ENCODE results near the gene RGS21. TPM values are rescaled to one million over a fixed set of nuclear protein-coding genes. Genes with fewer than 3 reads are reported as not detected.

Gene RGS21
- total and polyA plus RNA-seq, 10 of the 15 experiments (the other 5 are each of a cell fraction or from before 2014, with no cell fraction given): not detected

DNA sequence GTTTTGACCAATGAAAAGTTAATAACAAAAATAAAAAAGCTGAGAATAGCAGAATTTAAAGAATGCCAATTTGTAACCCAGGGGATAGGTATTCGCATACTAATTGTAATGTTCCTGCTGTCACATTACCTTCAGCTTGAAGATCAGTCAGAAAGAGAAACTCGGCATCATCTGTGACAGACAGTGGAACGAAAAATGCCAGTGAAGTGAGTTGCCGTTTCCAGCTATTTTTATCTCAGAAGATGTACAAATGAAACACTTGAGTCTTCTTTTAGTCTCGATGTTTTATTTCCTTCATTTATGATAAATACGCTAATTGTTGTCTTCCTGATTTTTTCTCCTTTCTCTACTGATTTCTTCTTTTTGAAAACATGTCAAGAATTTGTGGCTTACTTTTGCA lies 26.1 kb downstream of the RGS21 start:
- Histone ChIP-seq H2AFZ (ENCODE audit: control insufficient read depth, low read depth, low read length) (no peak overlapping the region), H3K4me3 (no peak overlapping the region), H3K36me3 (ENCODE audit: control insufficient read depth in 2 of 2, insufficient read depth in 2 of 2, low read length in 1 of 2) (no peaks in the 10 kb centered on the region), H3K4me2 (ENCODE audit: control insufficient read depth, insufficient read depth) (no peak overlapping the region), H3K9ac (ENCODE audit: control insufficient read depth, insufficient read depth, low read length) (no peak overlapping the region), H3K4me1 (ENCODE audit: control insufficient read depth, insufficient read depth, low read length) (no peaks in the 10 kb centered on the region), H3K79me2 (ENCODE audit: control insufficient read depth, insufficient read depth, low read length) (no peaks in the 10 kb centered on the region), H4K20me1 (ENCODE audit: control insufficient read depth, insufficient read depth) (no peaks in the 10 kb centered on the region), H3K27me3 (replicated peaks in 1 of 2; ENCODE audit: control insufficient read depth in 2 of 2, insufficient read depth in 2 of 2, low read length in 1 of 2) (no peaks in the 10 kb centered on the region), H3K27ac (ENCODE audit: control insufficient read depth, insufficient read depth) (no peak overlapping the region), H3K9me3 (replicated peaks; ENCODE audit: control insufficient read depth, insufficient read depth, low read length) (no peaks in the 10 kb centered on the region)
- 24% methylated on average over 6 of the region's 6 CpGs for WGBS (ENCODE audit: insufficient coverage, insufficient replicate concordance, low lambda C conversion rate, missing lambda C conversion rate)
- intact Hi-C loops (cut with micrococcal nuclease; ENCODE audit: unreplicated experiment) (no loop called here), in situ Hi-C loops (cut with MboI) (no loop called here)
- FAIRE-seq (no peak), DNase-seq (ENCODE audit: low read depth, low spot score) (no peak), ATAC-seq (no peak)
- RAD21 ChIA-PET (ENCODE audit: unreplicated experiment): no interaction called here
- POLR2A ChIA-PET: no interaction called here
- CTCF ChIA-PET: no interaction called here
- SMC1A ChIA-PET (ENCODE audit: uncharacterized antibody, unreplicated experiment): no interaction called here
- TF ChIP-seq KAT2A (conservative IDR thresholded peaks at IDR 0.05; ENCODE audit: control insufficient read depth, low read depth, low read length) (no peak), JUND (IDR thresholded peaks at IDR 0.05; ENCODE audit: low read depth, low read length) (no peak), PAX5 (IDR thresholded peaks at IDR 0.05; ENCODE audit: borderline replicate concordance, low read depth, low read length) (no peak), MEF2A (IDR thresholded peaks at IDR 0.05; ENCODE audit: insufficient read depth, low read depth, low read length) (no peak), IKZF2 (IDR thresholded peaks at IDR 0.05) (no peak), MYC (IDR thresholded peaks at IDR 0.05; ENCODE audit: insufficient read depth, insufficient read length, insufficient replicate concordance, low read length, severe bottlenecking) (no peak), CHD2 (IDR thresholded peaks at IDR 0.05; ENCODE audit: borderline replicate concordance, low read depth, low read length) (no peak), LARP7 (IDR thresholded peaks at IDR 0.05) (no peak), TCF7 (IDR thresholded peaks at IDR 0.05; ENCODE audit: borderline replicate concordance) (no peak), CBX5 (IDR thresholded peaks at IDR 0.05; ENCODE audit: low read depth) (no peak), TAF1 (IDR thresholded peaks at IDR 0.05; ENCODE audit: borderline replicate concordance, low read depth, low read length) (no peak), EGR1 (IDR thresholded peaks at IDR 0.05; ENCODE audit: borderline replicate concordance in 1 of 2, low read depth in 2 of 2, low read length in 2 of 2) (no peak), YBX1 (IDR thresholded peaks at IDR 0.05) (no peak)
- TF ChIP-seq, protein P1, sequence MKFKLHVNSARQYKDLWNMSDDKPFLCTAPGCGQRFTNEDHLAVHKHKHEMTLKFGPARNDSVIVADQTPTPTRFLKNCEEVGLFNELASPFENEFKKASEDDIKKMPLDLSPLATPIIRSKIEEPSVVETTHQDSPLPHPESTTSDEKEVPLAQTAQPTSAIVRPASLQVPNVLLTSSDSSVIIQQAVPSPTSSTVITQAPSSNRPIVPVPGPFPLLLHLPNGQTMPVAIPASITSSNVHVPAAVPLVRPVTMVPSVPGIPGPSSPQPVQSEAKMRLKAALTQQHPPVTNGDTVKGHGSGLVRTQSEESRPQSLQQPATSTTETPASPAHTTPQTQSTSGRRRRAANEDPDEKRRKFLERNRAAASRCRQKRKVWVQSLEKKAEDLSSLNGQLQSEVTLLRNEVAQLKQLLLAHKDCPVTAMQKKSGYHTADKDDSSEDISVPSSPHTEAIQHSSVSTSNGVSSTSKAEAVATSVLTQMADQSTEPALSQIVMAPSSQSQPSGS (IDR thresholded peaks at IDR 0.05; ENCODE audit: low read length): no peak
- no TSS peak for BruUV-seq (replicated peaks)

Measured in GM12878 (cell line).